Stimulated activated CD4-positive, alpha-beta T cell treated with anti-CD3 and anti-CD28 coated beads, Interleukin-4, amount 100 ng/mL, for 24 hours (primary cell): ENCODE results near the gene CD151.

Experiments used
- DNase-seq: peaks from one replicate; pipeline ENCODE4 v3.0.0-alpha.2; 2020

The CD151 gene

DNA sequence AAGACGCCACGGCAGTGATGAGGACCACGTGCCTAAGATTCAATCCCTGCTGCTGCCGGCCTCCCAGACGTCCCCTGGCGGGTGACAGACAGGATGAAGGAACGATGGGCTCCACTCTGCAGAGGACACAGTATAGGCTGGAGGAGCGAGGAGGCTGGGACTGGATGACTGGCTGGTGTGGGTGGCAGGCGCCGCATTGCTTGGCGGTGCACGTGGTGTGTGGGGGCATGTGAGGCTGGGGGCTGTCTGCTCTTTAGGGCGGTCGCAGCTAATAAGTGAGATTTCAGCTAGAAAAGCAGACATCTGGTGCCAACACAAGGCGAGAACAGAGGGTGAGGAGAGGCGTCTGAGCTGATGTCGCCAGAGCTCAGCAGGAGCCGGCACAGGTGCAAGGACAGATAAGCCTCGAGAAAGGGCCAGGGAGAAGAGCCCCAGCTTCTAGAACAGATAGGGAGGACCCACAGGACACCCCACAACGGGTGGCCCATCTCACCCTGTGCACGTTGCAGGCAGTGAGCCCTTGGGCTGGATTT is 43.1 kb downstream of the CD151 start:
- DNase-seq, result no peak

GRCh38 chr11:876545-876944 is 43.8 kb downstream of the CD151 start:
- no peak for DNase-seq

DNA sequence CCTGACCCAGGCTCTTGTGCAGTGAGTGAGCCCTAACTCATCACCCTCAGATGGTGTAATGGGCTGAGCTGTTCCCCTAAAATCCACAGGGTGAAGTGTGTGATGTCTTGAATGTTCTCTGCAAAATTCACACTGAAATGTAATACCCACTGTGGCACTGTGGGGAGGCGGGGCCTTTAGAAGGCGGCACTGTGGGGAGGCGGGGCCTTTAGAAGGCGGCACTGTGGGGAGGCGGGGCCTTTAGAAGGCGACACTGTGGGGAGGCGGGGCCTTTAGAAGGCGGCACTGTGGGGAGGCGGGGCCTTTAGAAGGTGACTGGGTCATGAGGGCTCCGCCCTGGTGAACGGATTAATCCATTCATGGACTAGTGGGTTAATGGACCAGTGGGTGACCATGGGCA is 44.8 kb downstream of the CD151 start:
- DNase-seq, result peak; percentile 25

- DNase-seq, result no peak
Measured at GRCh38 chr11:880447-880846, 47.7 kb downstream of the CD151 start.

GRCh38 chr11:882596-882995 is 49.8 kb downstream of the CD151 start:
- no peak for DNase-seq

DNA sequence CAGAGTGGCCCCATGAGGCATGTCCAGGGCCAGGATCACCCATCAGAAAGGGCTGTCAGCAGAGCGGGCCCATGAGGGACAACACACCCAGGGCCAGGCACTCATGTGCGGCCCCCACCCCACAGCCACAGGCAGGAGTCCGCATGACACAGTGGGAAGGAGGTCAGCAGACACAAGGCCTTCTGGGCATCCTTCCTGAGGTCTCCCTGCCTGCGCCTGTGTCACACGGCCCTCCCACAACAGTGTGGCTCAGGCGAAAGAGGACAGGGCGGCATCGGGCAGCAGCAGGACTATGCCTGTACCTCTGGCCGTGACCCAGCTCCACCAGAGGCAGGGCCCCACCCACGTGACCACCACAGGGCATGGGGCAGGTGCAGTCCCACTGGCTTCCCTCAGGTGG is 50.8 kb downstream of the CD151 start:
- no peak for DNase-seq

- no peak for DNase-seq
Measured at GRCh38 chr11:884578-885070, 51.9 kb downstream of the CD151 start.

DNA sequence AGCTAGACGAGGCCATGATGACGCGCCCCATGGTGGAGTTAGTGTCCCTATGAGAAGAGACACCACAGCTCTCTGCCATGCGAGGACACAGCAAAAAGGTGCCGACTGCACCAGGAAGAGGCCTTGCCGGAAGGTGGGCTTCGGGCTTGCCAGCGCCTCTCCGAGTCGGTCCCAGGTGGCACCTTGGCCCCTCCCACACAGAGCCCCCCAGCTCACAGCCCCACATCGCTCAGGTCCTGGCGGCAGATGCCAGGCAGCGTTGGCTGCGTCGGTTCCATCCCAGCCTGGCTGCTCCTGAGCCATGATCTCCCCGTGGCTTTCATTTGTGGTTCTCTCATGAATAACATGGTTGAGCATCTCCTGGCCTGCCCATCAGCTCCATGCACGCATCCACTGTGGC is 53.8 kb downstream of the CD151 start:
- no peak for DNase-seq

DNA sequence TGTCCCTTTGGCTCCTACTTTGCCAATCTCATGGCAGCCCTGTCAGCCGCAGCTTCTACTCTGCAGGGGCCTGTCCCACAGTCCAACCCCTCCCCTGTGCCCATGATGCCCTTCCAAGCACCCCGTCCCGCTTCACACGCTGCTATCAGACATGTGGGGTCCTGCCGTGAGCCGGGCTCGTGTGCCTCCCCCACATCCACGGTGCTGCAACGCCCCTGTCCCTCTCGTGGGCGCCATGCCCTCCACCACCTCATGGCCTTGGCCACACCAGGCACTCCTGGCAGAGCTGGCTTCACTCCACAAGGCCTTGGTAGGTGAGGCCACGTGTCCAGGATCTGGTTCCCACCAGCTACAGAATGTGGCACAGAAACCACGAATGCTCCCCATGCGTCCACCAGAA is 54.8 kb downstream of the CD151 start:
- no peak for DNase-seq
